IPS-18a (cell line): ENCODE measurements around the gene OBSCN.
"Not testable (repeated sequence)": the region's sequence is repeated elsewhere in the genome, so short reads cannot be mapped to it uniquely, and the experiment has no call there.

Experiments
- H3K27ac ChIP-seq: one replicate; pipeline ENCODE4 v1.5.1; 2013; ENCODE audit warnings: low read length
- H3K27me3 ChIP-seq: one replicate; pipeline ENCODE4 v1.6.1; 2013; ENCODE audit warnings: mild to moderate bottlenecking, low read length; ENCODE audit not compliant: control insufficient read depth, insufficient read depth
- H3K36me3 ChIP-seq: one replicate; pipeline ENCODE4 v1.6.1; 2013; ENCODE audit warnings: low read depth, low read length; ENCODE audit not compliant: control insufficient read depth
- H3K4me1 ChIP-seq: one replicate; pipeline ENCODE4 v1.6.1; 2013; ENCODE audit warnings: low read depth, low read length; ENCODE audit not compliant: control insufficient read depth
- H3K4me3 ChIP-seq: one replicate; pipeline ENCODE4 v1.5.1; 2013; ENCODE audit warnings: low read length
- H3K9ac ChIP-seq: one replicate; pipeline ENCODE4 v1.6.1; 2013; ENCODE audit warnings: mild to moderate bottlenecking, low read length, moderate library complexity
- H3K9me3 ChIP-seq: one replicate; pipeline ENCODE4 v1.6.1; 2013; ENCODE audit warnings: low read depth, low read length; ENCODE audit not compliant: control insufficient read depth

The OBSCN gene

DNA sequence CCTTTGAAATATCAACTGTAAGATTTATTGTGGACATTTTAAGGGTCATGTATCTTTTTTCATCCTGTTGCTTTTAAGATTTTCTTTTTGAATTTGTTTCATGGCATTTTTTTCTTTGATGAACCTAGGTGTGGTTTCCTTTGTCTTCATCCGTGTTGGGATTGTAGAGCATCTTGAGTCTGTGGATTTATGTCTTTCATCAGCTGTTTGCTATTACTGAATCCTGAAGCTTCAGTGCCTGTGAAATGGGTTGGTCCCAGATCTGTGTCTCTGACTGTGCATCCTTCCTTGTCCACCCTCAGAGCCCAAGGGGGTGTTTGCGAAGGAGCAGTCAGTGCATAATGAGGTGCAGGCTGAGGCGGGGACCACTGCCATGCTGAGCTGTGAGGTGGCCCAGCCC lies 37.3 kb downstream of the OBSCN start:
- no peak overlapping the region for H3K4me3 ChIP-seq
- peaks cover 27% of the 10 kb centered on the region for H3K9me3 ChIP-seq
- H3K27ac ChIP-seq, result no peak overlapping the region
- no peaks in the 10 kb centered on the region for H3K27me3 ChIP-seq
- H3K4me1 ChIP-seq, result no peaks in the 10 kb centered on the region
- no peak overlapping the region for H3K9ac ChIP-seq
- H3K36me3 ChIP-seq, result peaks cover 47% of the 10 kb centered on the region

DNA sequence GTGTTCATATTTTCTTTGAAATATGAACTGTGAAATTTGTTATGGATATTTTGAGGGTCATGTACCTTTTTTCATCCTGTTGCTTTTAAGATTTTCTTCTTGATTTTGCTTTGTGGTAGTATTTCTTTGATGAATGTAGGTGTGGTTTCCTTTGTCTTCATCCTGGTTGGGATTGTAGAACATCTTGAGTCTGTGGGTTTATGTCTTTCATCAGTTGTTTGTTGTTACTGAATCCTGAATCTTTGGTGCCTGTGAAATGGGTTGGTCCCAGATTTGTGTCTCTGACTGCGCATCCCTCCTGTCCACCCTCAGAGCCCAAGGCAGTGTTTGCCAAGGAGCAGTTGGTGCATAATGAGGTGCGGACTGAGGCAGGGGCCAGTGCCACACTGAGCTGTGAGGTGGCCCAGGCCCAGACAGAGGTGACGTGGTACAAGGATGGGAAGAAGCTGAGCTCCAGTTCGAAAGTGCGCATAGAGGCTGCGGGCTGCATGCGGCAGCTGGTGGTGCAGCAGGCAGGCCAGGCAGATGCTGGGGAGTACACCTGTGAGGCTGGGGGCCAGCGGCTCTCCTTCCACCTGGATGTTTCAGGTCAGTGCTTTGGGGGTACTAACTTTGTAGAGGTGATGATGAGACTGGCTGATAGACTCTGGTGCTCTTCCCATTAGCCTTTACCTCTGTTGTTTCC lies 38.5 kb downstream of the OBSCN start:
- Histone ChIP-seq H3K36me3 (peaks cover 54% of the 10 kb centered on the region), H3K4me3 (no peak overlapping the region), H3K27ac (no peak overlapping the region), H3K9me3 (peaks cover 22% of the 10 kb centered on the region), H3K27me3 (no peaks in the 10 kb centered on the region), H3K4me1 (no peaks in the 10 kb centered on the region), H3K9ac (no peak overlapping the region)

DNA sequence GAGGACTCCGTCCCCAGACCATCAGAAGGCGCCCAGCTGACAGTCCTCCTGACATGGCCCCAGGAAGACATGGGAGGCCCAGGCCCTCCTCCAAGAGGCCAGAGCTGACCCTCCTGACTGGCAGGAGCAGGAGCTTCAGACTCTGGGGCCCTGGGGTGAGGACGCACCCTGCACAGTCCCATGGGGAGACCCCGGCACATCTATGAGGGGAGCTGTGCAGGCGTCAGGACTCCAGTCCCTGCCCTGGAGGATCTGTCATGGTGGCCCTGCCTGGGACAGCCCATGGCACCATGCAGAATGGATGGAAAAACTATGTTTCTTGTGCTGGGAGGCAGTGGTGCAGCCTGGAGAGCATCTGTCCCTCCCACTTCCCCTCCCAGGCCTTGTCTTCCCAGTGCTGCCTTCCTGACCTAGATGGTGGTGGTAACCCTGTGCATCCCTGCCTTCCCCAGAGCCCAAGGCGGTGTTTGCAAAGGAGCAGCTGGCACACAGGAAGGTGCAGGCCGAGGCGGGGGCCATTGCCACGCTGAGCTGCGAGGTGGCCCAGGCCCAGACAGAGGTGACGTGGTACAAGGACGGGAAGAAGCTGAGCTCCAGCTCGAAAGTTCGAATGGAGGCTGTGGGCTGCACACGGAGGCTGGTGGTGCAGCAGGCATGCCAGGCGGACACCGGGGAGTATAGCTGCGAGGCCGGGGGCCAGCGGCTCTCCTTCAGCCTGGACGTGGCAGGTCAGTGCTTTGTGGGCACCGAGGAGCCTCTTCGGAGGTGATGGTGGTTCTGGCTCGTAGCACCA lies 41.9 kb downstream of the OBSCN start:
- Histone ChIP-seq H3K27ac (no peak overlapping the region), H3K9ac (no peak overlapping the region), H3K36me3 (peaks cover 47% of the 10 kb centered on the region), H3K27me3 (no peaks in the 10 kb centered on the region), H3K9me3 (peaks cover 8% of the 10 kb centered on the region), H3K4me3 (no peak overlapping the region), H3K4me1 (no peaks in the 10 kb centered on the region)

DNA sequence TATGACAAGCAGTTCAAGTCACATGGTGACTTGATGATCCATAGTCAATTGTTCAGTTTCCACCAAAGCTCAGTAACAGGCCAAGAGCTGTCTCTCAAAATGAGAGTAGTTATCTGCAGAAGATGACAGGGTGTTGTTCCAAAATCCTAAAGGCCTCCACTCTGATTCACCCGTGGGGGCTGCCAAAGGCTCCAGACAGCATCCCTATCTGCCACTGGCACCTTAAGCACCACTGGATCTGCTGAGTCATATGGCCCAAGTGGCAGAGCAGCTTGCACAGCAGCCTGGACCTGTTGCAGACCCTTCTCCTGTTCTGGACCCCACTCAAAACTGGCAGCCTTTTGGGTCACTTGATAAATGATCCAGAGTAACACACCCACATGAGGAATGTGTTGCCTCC lies 44.6 kb downstream of the OBSCN start:
- H3K36me3 ChIP-seq, result peaks cover 22% of the 10 kb centered on the region
- not testable (repeated sequence) for H3K27me3 ChIP-seq, H3K4me1 ChIP-seq, H3K4me3 ChIP-seq, H3K9ac ChIP-seq, H3K27ac ChIP-seq, H3K9me3 ChIP-seq

DNA sequence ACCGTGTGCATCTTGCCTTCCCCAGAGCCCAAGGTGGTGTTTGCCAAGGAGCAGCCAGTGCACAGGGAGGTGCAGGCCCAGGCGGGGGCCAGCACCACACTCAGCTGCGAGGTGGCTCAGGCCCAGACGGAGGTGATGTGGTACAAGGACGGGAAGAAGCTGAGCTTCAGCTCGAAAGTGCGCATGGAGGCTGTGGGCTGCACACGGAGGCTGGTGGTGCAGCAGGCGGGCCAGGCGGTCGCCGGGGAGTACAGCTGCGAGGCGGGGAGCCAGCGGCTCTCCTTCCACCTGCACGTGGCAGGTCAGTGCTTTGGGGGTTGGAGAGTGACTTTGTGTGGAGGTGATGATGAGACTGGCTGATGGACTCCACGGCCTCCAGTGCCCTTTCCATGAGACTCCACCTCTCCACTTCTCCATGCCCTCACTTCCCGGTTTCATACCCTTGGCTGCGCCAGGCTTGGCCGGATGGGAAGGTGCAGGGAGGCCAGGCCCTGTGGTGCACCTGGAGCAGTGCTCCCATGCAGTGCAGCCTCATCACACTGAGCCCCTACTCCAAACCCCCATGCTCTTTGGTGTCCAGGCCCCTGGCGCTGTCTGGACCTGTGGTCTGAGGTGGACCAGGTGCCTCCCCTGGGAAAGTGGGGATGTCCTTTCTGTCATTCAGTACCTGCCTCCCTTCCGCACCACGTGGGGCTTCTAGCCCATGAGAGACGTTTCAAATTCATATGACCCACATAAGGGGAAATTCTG lies 49.0 kb downstream of the OBSCN start:
- no peak overlapping the region for H3K9ac ChIP-seq
- H3K4me1 ChIP-seq, result no peaks in the 10 kb centered on the region
- no peak overlapping the region for H3K27ac ChIP-seq
- no peak overlapping the region for H3K4me3 ChIP-seq
- H3K27me3 ChIP-seq, result no peaks in the 10 kb centered on the region
- H3K36me3 ChIP-seq, result peaks cover 4% of the 10 kb centered on the region
- H3K9me3 ChIP-seq, result peaks cover 3% of the 10 kb centered on the region

DNA sequence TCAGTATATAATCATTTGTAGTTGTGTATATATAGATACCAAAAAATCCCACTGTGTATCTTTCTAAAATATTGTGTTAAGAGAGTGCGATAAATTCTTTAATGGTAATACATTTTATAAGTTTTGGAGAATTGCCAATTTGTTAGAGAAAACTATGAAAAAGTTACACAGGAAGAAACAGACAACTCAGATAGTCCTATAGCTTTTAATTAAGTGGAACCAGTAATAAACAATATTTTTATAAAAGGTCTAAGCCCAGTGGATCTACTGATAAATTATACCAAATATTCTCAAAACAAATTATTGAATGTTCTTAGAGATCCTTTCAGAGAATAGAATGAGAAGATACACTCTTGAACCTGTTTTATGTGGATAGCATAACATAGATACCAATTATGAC lies 50.6 kb downstream of the OBSCN start:
- Histone ChIP-seq H3K27me3 (no peaks in the 10 kb centered on the region), H3K9me3 (peaks cover 3% of the 10 kb centered on the region), H3K4me3 (no peak overlapping the region), H3K4me1 (no peaks in the 10 kb centered on the region), H3K36me3 (no peaks in the 10 kb centered on the region), H3K27ac (no peak overlapping the region), H3K9ac (no peak overlapping the region)

DNA sequence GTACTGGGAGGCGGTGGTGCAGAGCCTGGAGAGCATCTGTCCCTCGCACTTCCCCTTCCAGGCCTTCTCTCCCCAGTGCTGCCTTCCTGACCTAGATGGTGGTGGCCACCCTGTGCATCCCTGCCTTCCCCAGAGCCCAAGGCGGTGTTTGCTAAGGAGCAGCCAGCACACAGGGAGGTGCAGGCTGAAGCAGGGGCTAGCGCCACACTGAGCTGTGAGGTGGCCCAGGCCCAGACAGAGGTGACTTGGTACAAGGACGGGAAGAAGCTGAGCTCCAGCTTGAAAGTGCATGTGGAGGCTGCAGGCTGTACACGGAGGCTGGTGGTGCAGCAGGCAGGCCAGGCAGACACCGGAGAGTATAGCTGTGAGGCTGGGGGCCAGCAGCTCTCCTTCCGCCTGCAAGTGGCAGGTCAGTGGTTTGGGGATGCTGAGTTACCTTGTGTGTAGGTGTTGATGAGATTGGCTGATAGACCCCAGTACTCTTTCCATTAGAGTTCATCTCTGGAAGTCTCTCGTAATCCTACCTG lies 51.6 kb downstream of the OBSCN start:
- no peaks in the 10 kb centered on the region for H3K4me1 ChIP-seq
- H3K27me3 ChIP-seq, result no peaks in the 10 kb centered on the region
- H3K9me3 ChIP-seq, result peaks cover 3% of the 10 kb centered on the region
- no peak overlapping the region for H3K27ac ChIP-seq
- no peak overlapping the region for H3K4me3 ChIP-seq
- H3K9ac ChIP-seq, result no peak overlapping the region
- no peaks in the 10 kb centered on the region for H3K36me3 ChIP-seq

DNA sequence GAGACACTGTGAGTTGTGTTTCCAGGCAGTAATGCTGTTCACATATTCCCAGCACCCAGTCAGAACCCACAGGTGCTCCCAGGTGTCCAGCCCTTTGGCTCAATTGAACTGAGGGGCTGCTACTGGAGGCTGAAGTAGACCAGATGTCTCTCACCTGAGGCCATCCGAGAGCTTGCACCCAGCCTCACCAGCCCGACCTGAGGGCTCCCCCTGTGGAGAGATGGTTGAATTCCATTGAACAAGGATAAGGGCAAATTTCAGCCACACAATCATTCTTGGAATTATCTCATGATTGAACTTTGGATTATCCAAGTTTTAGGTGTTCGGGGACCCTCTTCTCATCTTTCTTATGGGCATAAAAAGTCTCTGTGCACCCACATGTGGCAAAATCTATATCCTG lies 52.1 kb downstream of the OBSCN start:
- Histone ChIP-seq H3K27me3 (no peaks in the 10 kb centered on the region), H3K9me3 (peaks cover 3% of the 10 kb centered on the region), H3K27ac (no peak overlapping the region), H3K4me3 (no peak overlapping the region), H3K4me1 (no peaks in the 10 kb centered on the region), H3K9ac (no peak overlapping the region), H3K36me3 (no peaks in the 10 kb centered on the region)

DNA sequence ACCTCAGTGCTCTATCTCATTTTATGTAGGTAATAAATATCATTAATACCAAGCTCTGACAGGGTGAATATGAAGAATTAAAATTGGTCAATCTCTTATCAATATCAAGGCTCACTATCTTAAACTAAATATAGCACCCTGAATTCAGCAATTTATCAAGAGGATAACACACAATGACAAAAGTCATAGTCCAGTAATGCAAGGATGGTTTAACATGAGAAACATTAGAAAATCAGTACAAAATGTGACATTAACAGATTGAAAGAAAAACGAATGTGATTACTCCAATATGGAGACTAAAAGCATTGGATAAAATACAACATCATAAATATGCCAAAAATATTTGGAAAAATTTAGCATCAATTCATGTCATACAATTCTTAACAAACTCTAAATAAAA lies 53.9 kb downstream of the OBSCN start:
- H3K9me3 ChIP-seq, result no peaks in the 10 kb centered on the region
- no peak overlapping the region for H3K9ac ChIP-seq
- H3K27me3 ChIP-seq, result no peaks in the 10 kb centered on the region
- no peak overlapping the region for H3K4me3 ChIP-seq
- H3K4me1 ChIP-seq, result no peaks in the 10 kb centered on the region
- no peak overlapping the region for H3K27ac ChIP-seq
- no peaks in the 10 kb centered on the region for H3K36me3 ChIP-seq

DNA sequence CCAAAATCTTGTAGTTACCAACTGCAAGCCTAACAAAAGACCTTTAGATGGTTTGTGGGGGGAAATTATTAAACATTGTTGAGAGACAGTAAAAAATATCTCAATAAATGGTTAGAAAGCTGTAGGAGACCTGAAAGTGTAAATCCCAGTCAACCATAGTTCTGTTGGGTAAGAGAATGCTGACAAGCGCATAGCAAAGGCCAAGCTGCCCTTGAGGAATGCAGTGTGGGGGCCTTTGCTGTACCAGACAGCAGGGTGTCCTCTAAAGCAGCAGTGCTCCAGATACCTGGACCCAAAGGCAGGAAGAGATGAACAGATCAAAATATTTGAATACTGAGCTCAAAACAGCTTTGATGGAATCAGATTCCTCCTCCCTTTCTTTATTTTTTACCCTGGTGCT lies 54.6 kb downstream of the OBSCN start:
- no peak overlapping the region for H3K9ac ChIP-seq
- H3K36me3 ChIP-seq, result no peaks in the 10 kb centered on the region
- H3K27me3 ChIP-seq, result no peaks in the 10 kb centered on the region
- no peaks in the 10 kb centered on the region for H3K9me3 ChIP-seq
- H3K4me1 ChIP-seq, result no peaks in the 10 kb centered on the region
- H3K27ac ChIP-seq, result no peak overlapping the region
- H3K4me3 ChIP-seq, result no peak overlapping the region

DNA sequence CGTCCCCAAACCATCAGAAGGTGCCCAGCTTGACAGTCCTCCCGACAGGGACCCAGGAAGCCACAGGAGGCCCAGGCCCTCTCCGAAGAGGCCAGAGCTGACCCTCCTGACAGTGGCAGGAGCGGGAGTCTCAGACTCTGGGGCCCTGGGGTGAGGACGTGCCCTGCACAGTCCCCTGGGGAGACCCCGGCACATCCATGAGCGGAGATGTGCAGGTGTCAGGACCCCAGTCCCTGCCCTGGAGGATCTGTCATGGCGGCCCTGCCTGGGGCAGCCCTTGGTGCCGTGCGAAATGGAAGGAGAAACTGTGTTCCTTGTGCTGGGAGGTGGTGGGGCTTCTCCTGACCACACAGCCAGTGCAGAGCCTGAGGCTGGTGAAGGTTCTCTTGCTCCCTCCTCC lies 55.8 kb downstream of the OBSCN start:
- no peaks in the 10 kb centered on the region for H3K27me3 ChIP-seq
- H3K36me3 ChIP-seq, result no peaks in the 10 kb centered on the region
- H3K4me3 ChIP-seq, result no peak overlapping the region
- no peak overlapping the region for H3K9ac ChIP-seq
- no peaks in the 10 kb centered on the region for H3K4me1 ChIP-seq
- no peak overlapping the region for H3K27ac ChIP-seq
- no peaks in the 10 kb centered on the region for H3K9me3 ChIP-seq
